ENCODE results near the gene HSPA4. TPM values are rescaled to one million over a fixed set of nuclear protein-coding genes. Genes with fewer than 3 reads are reported as not detected.

HSPA4 gene
- total RNA-seq, 1 donor: 39.9 TPM

DNA sequence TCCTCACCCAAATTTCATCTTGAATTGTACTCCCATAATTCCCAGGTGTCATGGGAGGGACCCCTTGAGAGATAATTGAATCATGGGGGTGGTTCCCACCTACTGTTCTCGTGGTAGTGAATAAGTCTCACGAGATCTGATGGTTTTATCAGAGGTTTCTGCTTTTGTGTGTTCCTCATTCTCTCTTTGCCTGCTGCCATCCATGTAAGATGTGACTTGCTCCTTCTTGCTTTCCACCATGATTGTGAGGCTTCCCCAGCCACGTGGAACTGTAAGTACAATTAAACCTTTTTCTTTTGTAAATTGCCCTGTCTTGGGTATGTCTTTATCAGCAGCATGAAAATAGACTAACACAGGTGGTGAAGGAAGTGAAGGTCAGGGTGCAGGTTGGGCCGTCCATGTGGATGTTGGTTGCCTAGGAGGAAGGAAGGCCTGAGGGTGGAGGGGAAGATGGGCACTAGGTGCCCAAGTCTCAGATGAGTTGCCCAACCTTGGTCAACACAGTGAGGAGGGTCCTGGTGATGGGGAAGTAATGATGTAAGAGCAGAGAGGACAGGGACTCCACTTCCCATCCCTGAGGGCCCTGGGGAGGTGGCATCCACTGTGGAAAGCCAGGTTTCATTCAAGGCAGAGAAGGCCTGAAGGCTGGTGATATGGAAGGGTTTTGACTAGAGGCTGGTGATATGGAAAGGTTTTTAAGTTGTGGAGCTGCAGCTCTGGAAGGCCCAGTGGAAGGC, 92.6 kb downstream of the HSPA4 start:
- H3K4me3 ChIP-seq (ENCODE audit: low read length): no peak overlapping the region
- no peaks in the 10 kb centered on the region for H3K27me3 ChIP-seq (ENCODE audit: insufficient read depth, low read length)
- peaks cover 3% of the 10 kb centered on the region for H3K4me1 ChIP-seq (ENCODE audit: insufficient read depth, low read length)
- no peaks in the 10 kb centered on the region for H3K9me3 ChIP-seq (ENCODE audit: low read depth, low read length)

DNA sequence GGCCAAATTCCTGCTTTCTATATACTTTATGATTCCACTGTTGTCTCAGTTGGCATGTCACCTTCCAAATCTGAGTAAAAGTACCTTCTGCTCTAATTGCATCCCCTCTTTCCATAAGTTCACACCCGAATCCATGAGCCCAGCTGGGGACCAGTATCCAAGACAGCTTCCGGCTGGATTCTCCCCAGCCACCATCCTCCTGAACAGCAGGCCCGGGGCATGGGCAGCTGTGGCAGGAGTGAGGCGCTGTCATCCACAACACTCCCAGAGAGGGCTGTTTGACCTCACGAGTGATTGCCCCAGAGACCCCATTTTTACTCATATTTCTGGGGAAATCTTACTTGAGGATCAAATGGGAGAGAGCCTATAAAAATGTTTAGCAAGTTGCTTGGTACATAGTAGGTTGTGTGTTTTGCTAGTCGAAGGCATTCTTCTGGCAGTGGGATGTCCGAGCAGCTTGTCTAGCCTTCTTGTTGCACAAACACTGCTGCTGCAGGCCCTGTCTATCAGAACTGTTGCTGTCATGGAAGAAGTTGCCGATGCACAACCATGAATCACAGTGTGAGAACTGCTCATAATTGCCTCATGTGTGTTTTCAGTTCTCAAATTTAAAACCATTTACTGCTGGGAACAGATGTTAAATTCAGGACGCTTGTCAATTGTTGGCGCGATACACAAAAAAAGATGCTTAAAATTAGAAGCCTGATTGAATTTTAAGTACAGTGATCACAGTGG, 93.8 kb downstream of the HSPA4 start:
- H3K9me3 ChIP-seq (ENCODE audit: low read depth, low read length): no peaks in the 10 kb centered on the region
- no peaks in the 10 kb centered on the region for H3K27me3 ChIP-seq (ENCODE audit: insufficient read depth, low read length)
- H3K4me1 ChIP-seq (ENCODE audit: insufficient read depth, low read length): peaks cover 3% of the 10 kb centered on the region
- no peak overlapping the region for H3K4me3 ChIP-seq (ENCODE audit: low read length)

DNA sequence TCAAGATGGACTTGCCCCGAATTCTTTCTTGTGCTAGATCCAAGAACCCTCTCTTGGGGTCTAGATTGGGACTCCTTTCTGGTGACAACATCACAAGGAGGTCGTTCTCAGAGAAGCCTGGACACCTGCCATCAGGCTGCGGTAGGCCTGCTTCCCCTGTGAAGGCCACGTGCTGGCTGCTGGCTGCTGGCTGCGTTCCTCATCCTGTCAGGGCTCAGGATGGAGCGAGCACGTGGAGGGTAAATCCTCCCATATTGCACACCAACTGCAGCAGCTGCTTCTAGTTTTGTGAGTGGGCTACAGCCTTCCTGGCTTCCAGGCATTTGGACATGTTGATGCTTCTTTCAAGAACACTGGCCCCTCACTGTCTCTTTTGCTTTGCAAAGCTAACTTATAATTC, 95.6 kb downstream of the HSPA4 start:
- Histone ChIP-seq H3K9me3 (ENCODE audit: low read depth, low read length) (no peaks in the 10 kb centered on the region), H3K4me3 (ENCODE audit: low read length) (no peak overlapping the region), H3K27me3 (ENCODE audit: insufficient read depth, low read length) (no peaks in the 10 kb centered on the region), H3K4me1 (ENCODE audit: insufficient read depth, low read length) (peaks cover 3% of the 10 kb centered on the region)

- Histone ChIP-seq H3K9me3 (ENCODE audit: low read depth, low read length) (no peaks in the 10 kb centered on the region), H3K27me3 (ENCODE audit: insufficient read depth, low read length) (no peaks in the 10 kb centered on the region), H3K4me1 (ENCODE audit: insufficient read depth, low read length) (peaks cover 3% of the 10 kb centered on the region), H3K4me3 (ENCODE audit: low read length) (no peak overlapping the region)
Observed at GRCh38 chr5:133147815-133148567, 96.2 kb downstream of the HSPA4 start.

DNA sequence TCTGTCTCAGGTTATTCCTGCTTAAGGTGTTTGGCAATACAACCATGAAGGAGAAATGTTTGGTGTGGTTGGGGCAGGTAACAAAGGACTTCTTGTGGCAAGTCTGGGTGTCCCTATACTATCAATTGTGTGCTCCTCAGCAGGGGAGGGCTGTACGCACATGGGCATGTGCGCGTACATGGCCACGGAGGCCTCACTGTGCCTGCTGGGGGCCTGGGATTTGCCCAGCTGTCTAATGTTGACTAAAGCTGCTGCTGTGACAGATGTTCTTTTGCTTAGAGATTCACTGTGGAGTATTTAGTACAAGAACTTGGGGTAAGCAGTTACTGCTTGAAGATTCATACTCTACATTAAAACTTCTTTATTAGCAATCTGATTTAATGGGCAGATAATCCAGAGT, 97.5 kb downstream of the HSPA4 start:
- no peak overlapping the region for H3K4me3 ChIP-seq (ENCODE audit: low read length)
- no peaks in the 10 kb centered on the region for H3K27me3 ChIP-seq (ENCODE audit: insufficient read depth, low read length)
- H3K9me3 ChIP-seq (ENCODE audit: low read depth, low read length): no peaks in the 10 kb centered on the region
- peaks cover 3% of the 10 kb centered on the region for H3K4me1 ChIP-seq (ENCODE audit: insufficient read depth, low read length)

GRCh38 chr5:133150909-133151544, 99.2 kb downstream of the HSPA4 start:
- Histone ChIP-seq H3K4me3 (ENCODE audit: low read length) (no peak overlapping the region), H3K27me3 (ENCODE audit: insufficient read depth, low read length) (no peaks in the 10 kb centered on the region), H3K9me3 (ENCODE audit: low read depth, low read length) (no peaks in the 10 kb centered on the region), H3K4me1 (ENCODE audit: insufficient read depth, low read length) (peaks cover 3% of the 10 kb centered on the region)

GRCh38 chr5:133154274-133155075, 102.7 kb downstream of the HSPA4 start:
- Histone ChIP-seq H3K4me3 (ENCODE audit: low read length) (no peak overlapping the region), H3K27me3 (ENCODE audit: insufficient read depth, low read length) (no peaks in the 10 kb centered on the region), H3K9me3 (ENCODE audit: low read depth, low read length) (no peaks in the 10 kb centered on the region), H3K4me1 (ENCODE audit: insufficient read depth, low read length) (no peaks in the 10 kb centered on the region)

- Histone ChIP-seq H3K4me3 (ENCODE audit: low read length) (no peak overlapping the region), H3K9me3 (ENCODE audit: low read depth, low read length) (no peaks in the 10 kb centered on the region), H3K4me1 (ENCODE audit: insufficient read depth, low read length) (no peaks in the 10 kb centered on the region), H3K27me3 (ENCODE audit: insufficient read depth, low read length) (no peaks in the 10 kb centered on the region)
Observed at GRCh38 chr5:133155326-133155969, 103.6 kb downstream of the HSPA4 start.

Other genes starting within 250 kb of the HSPA4 start
- not detected for gene SOWAHA, start 238.7 kb upstream of the HSPA4 start, total RNA-seq
- 0.52 TPM for gene SHROOM1, start 221.4 kb upstream of the HSPA4 start, total RNA-seq
- 0.42 TPM for gene GDF9, start 185.5 kb upstream of the HSPA4 start, total RNA-seq
- gene UQCRQ, start 185.4 kb upstream of the HSPA4 start, total RNA-seq: 52.3 TPM
- gene LEAP2, start 178.3 kb upstream of the HSPA4 start, total RNA-seq: 0.21 TPM
- gene AFF4, start 88.4 kb upstream of the HSPA4 start, total RNA-seq: 83.2 TPM
- 25.2 TPM for gene ZCCHC10, start 25.5 kb upstream of the HSPA4 start, total RNA-seq